HCT116 (cell line): ENCODE results near the gene SDR42E2. TPM values are rescaled to one million over a fixed set of nuclear protein-coding genes. Genes with fewer than 3 reads are reported as not detected.

ENCODE experiments used
- ATAC-seq: fragments of 200-7000 bp; cut with Tn5 transposase; 2 replicates; pipeline ENCODE4 v1.9.1; 2020; ENCODE audit warnings: mild to moderate bottlenecking, moderate library complexity
- BruUV-seq: library from RNA; stranded (reverse); fragments of 400-500 nt; replicated peaks from 2 replicates; lab custom pipeline; 2021; lab: Mats Ljungman, UMichigan
- CTCF ChIA-PET: fragments of 300-600 bp; sonication (Branson Sonifier 250); formaldehyde crosslinking; loops from one replicate; lab custom pipeline; 2021; ENCODE audit warnings: antibody characterized with exemption; lab: Charles Lee
- POLR2A ChIA-PET: fragments of 300-600, 350-600 bp; sonication (Branson Sonifier 250); formaldehyde crosslinking; loops from one replicate; lab custom pipeline; 2021; ENCODE audit warnings: antibody characterized with exemption; lab: Charles Lee
- RAD21 ChIA-PET, 2 experiments: fragments of 300-600 bp; sonication (Branson Sonifier 250); formaldehyde crosslinking; loops; one replicate each; lab custom pipeline; 2023; ENCODE audit warnings: low total read pairs in 2 of 2; ENCODE audit not compliant: uncharacterized antibody in 2 of 2, unreplicated experiment in 2 of 2, low non-redundant PET in 1 of 2; lab: Charles Lee
- DNase-seq: peaks from one replicate; pipeline ENCODE4 v3.0.0-alpha.2; 2010; ENCODE audit warnings: low read depth, low spot score
- H2AFZ ChIP-seq: fragments of 200-600 bp; shearing (Covaris generic), sonication (generic); 2 replicates; pipeline ENCODE4 v1.6.1; 2017; ENCODE audit warnings: low read depth, mixed run types, mixed read lengths, antibody characterized with exemption, low read length; ENCODE audit not compliant: poor library complexity, severe bottlenecking
- H3K27ac ChIP-seq: 2 replicates; pipeline ENCODE4 v1.5.1; 2012; ENCODE audit warnings: low read depth, low read length
- H3K27me3 ChIP-seq: fragments of 200-600 bp; sonication (generic); 2 replicates; pipeline ENCODE4 v1.6.1; 2016; ENCODE audit warnings: mixed run types, low read length, mixed read lengths; ENCODE audit not compliant: insufficient read depth
- H3K36me3 ChIP-seq, 2 experiments: fragments of 200-500 bp in 1 of 2; fragments of 200-600 bp in 1 of 2; sonication (Bioruptor generic) in 1 of 2; sonication (generic) in 1 of 2; 2 replicates each; pipeline versions ENCODE4 v1.5.1 to v1.6.1; 2014 to 2016; ENCODE audit warnings: low read length in 2 of 2, inconsistent platforms in 1 of 2, mixed read lengths in 1 of 2, mixed run types in 1 of 2; ENCODE audit not compliant: insufficient read depth in 2 of 2, control insufficient read depth in 1 of 2
- H3K4me1 ChIP-seq, 2 experiments: fragments of 200-600 bp in 1 of 2; sonication (generic) in 1 of 2; 2 replicates each; pipeline versions ENCODE4 v1.5.1 to v1.6.1; 2012 to 2017; ENCODE audit warnings: low read length in 2 of 2, inconsistent platforms in 1 of 2, mild to moderate bottlenecking in 1 of 2, mixed read lengths in 1 of 2, mixed run types in 1 of 2, moderate library complexity in 1 of 2; ENCODE audit not compliant: insufficient read depth in 2 of 2, control insufficient read depth in 1 of 2
- H3K4me2 ChIP-seq: fragments of 200-600 bp; sonication (generic); 2 replicates; pipeline ENCODE4 v1.6.1; 2017; ENCODE audit warnings: mixed run types, low read length, mixed read lengths
- H3K4me3 ChIP-seq, 2 experiments: fragments of 200-600 bp in 1 of 2; sonication (generic) in 1 of 2; replicated peaks in 1 of 2; 2 replicates each; pipeline ENCODE4 v1.5.1; 2011 to 2016; ENCODE audit warnings: low read length in 2 of 2, control low read depth in 1 of 2, low read depth in 1 of 2, mild to moderate bottlenecking in 1 of 2, mixed read lengths in 1 of 2, mixed run types in 1 of 2
- H3K79me2 ChIP-seq: fragments of 200-600 bp; sonication (generic); 2 replicates; pipeline ENCODE4 v1.6.1; 2017; ENCODE audit warnings: mild to moderate bottlenecking, mixed run types, low read length, moderate library complexity, mixed read lengths; ENCODE audit not compliant: insufficient read depth
- H3K9ac ChIP-seq: fragments of 200-600 bp; sonication (generic); 2 replicates; pipeline ENCODE4 v1.6.1; 2016; ENCODE audit warnings: low read length, mixed read lengths
- H3K9me2 ChIP-seq: fragments of 200-600 bp; sonication (generic), shearing (Covaris generic); 2 replicates; pipeline ENCODE4 v1.6.1; 2017; ENCODE audit warnings: mixed run types, mild to moderate bottlenecking, moderate library complexity; ENCODE audit not compliant: insufficient read depth
- H3K9me3 ChIP-seq, 2 experiments: fragments of 200-500 bp in 1 of 2; fragments of 200-600 bp in 1 of 2; sonication (Bioruptor generic) in 1 of 2; sonication (generic) in 1 of 2; 2 replicates each; pipeline ENCODE4 v1.6.1; 2014 to 2017; ENCODE audit warnings: low read length in 2 of 2, mixed read lengths in 2 of 2, inconsistent platforms in 1 of 2, low read depth in 1 of 2, mild to moderate bottlenecking in 1 of 2, mixed run types in 1 of 2, moderate library complexity in 1 of 2; ENCODE audit not compliant: control insufficient read depth in 1 of 2, insufficient read depth in 1 of 2
- H4K20me1 ChIP-seq: fragments of 200-600 bp; sonication (generic), shearing (Covaris generic); 2 replicates; pipeline ENCODE4 v1.6.1; 2017; ENCODE audit warnings: mixed run types, mild to moderate bottlenecking, moderate library complexity; ENCODE audit not compliant: insufficient read depth
- EZH2phosphoT487 ChIP-seq: fragments of 200-600 bp; IDR thresholded peaks from 2 replicates; pipeline ENCODE4 v1.6.1; 2018; ENCODE audit warnings: antibody characterized with exemption, borderline replicate concordance
- FOSL1 ChIP-seq: IDR thresholded peaks from 2 replicates; pipeline ENCODE4 v1.6.1; 2012; ENCODE audit warnings: low read depth
- SP1 ChIP-seq: IDR thresholded peaks from 2 replicates; pipeline ENCODE4 v1.6.1; 2012; ENCODE audit warnings: low read depth
- ZNF274 ChIP-seq: fragments of 200-500 bp; sonication (Bioruptor generic); IDR thresholded peaks from 2 replicates; pipeline ENCODE4 v1.6.1; 2014; ENCODE audit warnings: mild to moderate bottlenecking, low read depth, low read length, inconsistent platforms
- intact Hi-C: fragments of 100-400 bp; cut with micrococcal nuclease; formaldehyde crosslinking; loops from 2 replicates; pipeline ENCODE4 v1.10.0; 2022
- total RNA-seq: library from RNA; stranded (reverse); gene quantifications from one replicate; pipeline ENCODE4 v1.2.1, GENCODE V29; 2021; ENCODE audit not compliant: unreplicated experiment
- TF ChIP-seq, protein P1 (sequence below): IDR thresholded peaks from 2 replicates; pipeline ENCODE4 v1.6.1; 2012; ENCODE audit warnings: low read depth

Gene SDR42E2
- total RNA-seq, 1 experiment from 2014 or later: 0.27 TPM

- RAD21 ChIA-PET: no interaction called here
- H4K20me1 ChIP-seq: no peaks in the 10 kb centered on the region
- TF ChIP-seq FOSL1 (no peak), SP1 (no peak), EZH2phosphoT487 (no peak), ZNF274 (no peak)
- TF ChIP-seq, protein P1, sequence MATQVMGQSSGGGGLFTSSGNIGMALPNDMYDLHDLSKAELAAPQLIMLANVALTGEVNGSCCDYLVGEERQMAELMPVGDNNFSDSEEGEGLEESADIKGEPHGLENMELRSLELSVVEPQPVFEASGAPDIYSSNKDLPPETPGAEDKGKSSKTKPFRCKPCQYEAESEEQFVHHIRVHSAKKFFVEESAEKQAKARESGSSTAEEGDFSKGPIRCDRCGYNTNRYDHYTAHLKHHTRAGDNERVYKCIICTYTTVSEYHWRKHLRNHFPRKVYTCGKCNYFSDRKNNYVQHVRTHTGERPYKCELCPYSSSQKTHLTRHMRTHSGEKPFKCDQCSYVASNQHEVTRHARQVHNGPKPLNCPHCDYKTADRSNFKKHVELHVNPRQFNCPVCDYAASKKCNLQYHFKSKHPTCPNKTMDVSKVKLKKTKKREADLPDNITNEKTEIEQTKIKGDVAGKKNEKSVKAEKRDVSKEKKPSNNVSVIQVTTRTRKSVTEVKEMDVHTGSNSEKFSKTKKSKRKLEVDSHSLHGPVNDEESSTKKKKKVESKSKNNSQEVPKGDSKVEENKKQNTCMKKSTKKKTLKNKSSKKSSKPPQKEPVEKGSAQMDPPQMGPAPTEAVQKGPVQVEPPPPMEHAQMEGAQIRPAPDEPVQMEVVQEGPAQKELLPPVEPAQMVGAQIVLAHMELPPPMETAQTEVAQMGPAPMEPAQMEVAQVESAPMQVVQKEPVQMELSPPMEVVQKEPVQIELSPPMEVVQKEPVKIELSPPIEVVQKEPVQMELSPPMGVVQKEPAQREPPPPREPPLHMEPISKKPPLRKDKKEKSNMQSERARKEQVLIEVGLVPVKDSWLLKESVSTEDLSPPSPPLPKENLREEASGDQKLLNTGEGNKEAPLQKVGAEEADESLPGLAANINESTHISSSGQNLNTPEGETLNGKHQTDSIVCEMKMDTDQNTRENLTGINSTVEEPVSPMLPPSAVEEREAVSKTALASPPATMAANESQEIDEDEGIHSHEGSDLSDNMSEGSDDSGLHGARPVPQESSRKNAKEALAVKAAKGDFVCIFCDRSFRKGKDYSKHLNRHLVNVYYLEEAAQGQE: no peak
- H3K4me2 ChIP-seq: peak overlapping the region; percentile 97
- CTCF ChIA-PET: no interaction called here
- BruUV-seq: no TSS peak
- no peaks in the 10 kb centered on the region for H3K27me3 ChIP-seq
- no peak overlapping the region for H3K4me3 ChIP-seq
- H3K9me3 ChIP-seq: no peaks in the 10 kb centered on the region
- no peak overlapping the region for H3K27ac ChIP-seq
- DNase-seq (no peak), ATAC-seq (no peak)
- no peak overlapping the region for H3K9ac ChIP-seq
- POLR2A ChIA-PET: no interaction called here
- intact Hi-C loops: loop anchor here (1.0 kb wide), 1 partner anchor 102 kb away; the partner anchor contains the start of gene POLR3E
- no peaks in the 10 kb centered on the region for H3K79me2 ChIP-seq
- no peaks in the 10 kb centered on the region for H3K36me3 ChIP-seq
- peaks cover 23 to 50% of the 10 kb centered on the region in 2 experiments for H3K4me1 ChIP-seq
- H2AFZ ChIP-seq: no peak overlapping the region
- H3K9me2 ChIP-seq: no peaks in the 10 kb centered on the region
Measured at GRCh38 chr16:22195445-22195694, 33.1 kb downstream of the SDR42E2 start.
